ENCODE data around the gene RPL31. TPM values are rescaled to one million over a fixed set of nuclear protein-coding genes. Genes with fewer than 3 reads are reported as not detected.

Gene RPL31
- total RNA-seq, 1 experiment from 2014 or later: 1,893 TPM

DNA sequence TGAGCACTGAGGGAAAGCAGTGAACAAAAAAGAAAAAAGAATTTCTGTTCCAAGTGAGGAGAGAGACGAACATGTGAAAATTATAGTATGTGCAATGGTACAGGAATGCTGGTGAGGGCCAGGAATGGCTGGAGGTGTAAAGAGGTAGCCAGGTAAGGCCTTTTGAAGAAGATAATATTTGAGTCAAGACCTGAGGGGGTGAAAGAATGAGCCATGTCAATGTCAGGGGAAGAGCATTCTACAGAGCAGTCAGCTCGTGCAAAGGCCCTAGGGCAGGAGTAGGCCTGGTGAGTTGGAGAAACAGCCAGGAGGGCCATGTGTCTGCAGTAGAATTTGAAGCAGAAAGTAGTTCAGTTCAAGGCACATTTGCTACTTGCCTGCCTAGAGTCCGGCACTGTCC is 12.4 kb upstream of the RPL31 start:
- no peaks in the 10 kb centered on the region for H3K23me2 ChIP-seq (ENCODE audit: insufficient read length, low read depth, low read length, poor library complexity, severe bottlenecking)
- no peaks in the 10 kb centered on the region for H3K4me1 ChIP-seq (ENCODE audit: insufficient read depth, low read length)
- no peak overlapping the region for H2BK5ac ChIP-seq (ENCODE audit: insufficient read length, low read length)
- no peak overlapping the region for H3K56ac ChIP-seq (ENCODE audit: insufficient read length, low read depth, low read length)
- Mint-ChIP-seq H3K27me3 (ENCODE audit: low read depth) (peaks cover 2% of the 10 kb centered on the region; the same call in 1 of the 2 replicates), H3K36me3 (ENCODE audit: insufficient read depth in 1 of 3, low read depth in 3 of 3) (no peaks in the 10 kb centered on the region; a peak in 1 of 7 replicates), H3K4me1 (peaks cover 2 to 14% of the 10 kb centered on the region in 2 experiments; a peak in 3 of 4 replicates), H3K4me3 (no peak overlapping the region), H3K27ac (peak overlapping the region in 1 of 3 experiments; percentile 16; a peak in 2 of 7 replicates), H3K9me3 (no peaks in the 10 kb centered on the region; a peak in 1 of 5 replicates)
- peaks cover 2% of the 10 kb centered on the region for H4K20me1 ChIP-seq (ENCODE audit: control insufficient read depth, insufficient read depth, insufficient read length)
- H3K79me2 ChIP-seq (ENCODE audit: insufficient read depth, low read length): no peaks in the 10 kb centered on the region
- H3K27me3 ChIP-seq (ENCODE audit: insufficient read depth, low read length): no peaks in the 10 kb centered on the region
- no peak overlapping the region for H3T11ph ChIP-seq (ENCODE audit: low read length)
- no peak overlapping the region for H2BK12ac ChIP-seq (ENCODE audit: insufficient read length, low read depth, low read length)
- no peak overlapping the region for H4K91ac ChIP-seq (ENCODE audit: insufficient read length, low read depth, low read length)
- no peak overlapping the region for H3K4me2 ChIP-seq (ENCODE audit: insufficient read depth, insufficient read length, low read length)
- H2BK20ac ChIP-seq (ENCODE audit: low read depth, low read length, poor library complexity, severe bottlenecking): no peak overlapping the region
- H3K9me3 ChIP-seq (ENCODE audit: control insufficient read depth, low read depth, low read length): no peaks in the 10 kb centered on the region
- H2BK120ac ChIP-seq (ENCODE audit: low read depth, low read length, poor library complexity, severe bottlenecking): no peak overlapping the region
- no peak overlapping the region for H2AFZ ChIP-seq (ENCODE audit: low read length)
- H3K27ac ChIP-seq (ENCODE audit: insufficient read length, low read depth, low read length): no peak overlapping the region
- no peak overlapping the region for H4K8ac ChIP-seq (replicated peaks; ENCODE audit: insufficient read length, low read depth, low read length)
- H3K23ac ChIP-seq (ENCODE audit: insufficient read length, low read depth, low read length): no peak overlapping the region
- DNase-seq: no peak
- WGBS (ENCODE audit: extremely low coverage, insufficient read length, low lambda C conversion rate): no CpG with 5 or more reads among the region's 3 CpGs
- no peak overlapping the region for H3K4ac ChIP-seq (ENCODE audit: low read depth, low read length)
- H2AK5ac ChIP-seq (ENCODE audit: insufficient read length, low read length): no peak overlapping the region
- TF ChIP-seq, protein P1, sequence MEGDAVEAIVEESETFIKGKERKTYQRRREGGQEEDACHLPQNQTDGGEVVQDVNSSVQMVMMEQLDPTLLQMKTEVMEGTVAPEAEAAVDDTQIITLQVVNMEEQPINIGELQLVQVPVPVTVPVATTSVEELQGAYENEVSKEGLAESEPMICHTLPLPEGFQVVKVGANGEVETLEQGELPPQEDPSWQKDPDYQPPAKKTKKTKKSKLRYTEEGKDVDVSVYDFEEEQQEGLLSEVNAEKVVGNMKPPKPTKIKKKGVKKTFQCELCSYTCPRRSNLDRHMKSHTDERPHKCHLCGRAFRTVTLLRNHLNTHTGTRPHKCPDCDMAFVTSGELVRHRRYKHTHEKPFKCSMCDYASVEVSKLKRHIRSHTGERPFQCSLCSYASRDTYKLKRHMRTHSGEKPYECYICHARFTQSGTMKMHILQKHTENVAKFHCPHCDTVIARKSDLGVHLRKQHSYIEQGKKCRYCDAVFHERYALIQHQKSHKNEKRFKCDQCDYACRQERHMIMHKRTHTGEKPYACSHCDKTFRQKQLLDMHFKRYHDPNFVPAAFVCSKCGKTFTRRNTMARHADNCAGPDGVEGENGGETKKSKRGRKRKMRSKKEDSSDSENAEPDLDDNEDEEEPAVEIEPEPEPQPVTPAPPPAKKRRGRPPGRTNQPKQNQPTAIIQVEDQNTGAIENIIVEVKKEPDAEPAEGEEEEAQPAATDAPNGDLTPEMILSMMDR (conservative IDR thresholded peaks at IDR 0.05): no peak
- no peak overlapping the region for H2BK15ac ChIP-seq (ENCODE audit: low read depth, low read length)
- H3K9ac ChIP-seq (ENCODE audit: extremely low read depth, insufficient read length, low read length): no peak overlapping the region
- H3K18ac ChIP-seq (ENCODE audit: insufficient read length, low read depth, low read length): no peak overlapping the region
- H3K79me1 ChIP-seq (ENCODE audit: insufficient read depth, low read depth, low read length, poor library complexity, severe bottlenecking): no peaks in the 10 kb centered on the region
- H4K5ac ChIP-seq (ENCODE audit: insufficient read length, low read depth, low read length): no peak overlapping the region
- H3K14ac ChIP-seq (ENCODE audit: insufficient read depth, low read length): no peak overlapping the region
